HG02798 (cell line): ENCODE measurements around the gene NPAS2.

Experiments
- ATAC-seq: cut with Tn5 transposase; IDR thresholded peaks from one replicate; pipeline ENCODE4 v1.9.1; 2021; ENCODE audit warnings: mild to moderate bottlenecking; ENCODE audit not compliant: unreplicated experiment, poor library complexity

The NPAS2 gene

GRCh38 chr2:100997509-100998234, 177.7 kb downstream of the NPAS2 start:
- ATAC-seq: no peak

DNA sequence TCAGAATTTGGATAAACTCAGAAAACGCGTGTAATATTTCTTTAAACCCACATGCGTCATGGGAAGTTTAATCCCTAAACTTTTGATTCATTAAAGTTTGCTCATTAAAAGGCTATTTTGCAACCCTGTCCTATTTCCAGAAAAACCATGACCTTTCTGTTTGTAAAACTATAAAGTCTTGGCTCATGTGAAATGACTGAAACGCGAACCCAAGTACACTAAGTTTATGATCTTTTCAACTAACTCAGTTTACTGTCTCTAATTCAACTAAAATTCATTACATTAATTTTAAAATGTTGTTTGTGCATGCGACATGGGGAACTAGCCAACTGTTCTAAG, 178.3 kb downstream of the NPAS2 start:
- ATAC-seq: no peak

DNA sequence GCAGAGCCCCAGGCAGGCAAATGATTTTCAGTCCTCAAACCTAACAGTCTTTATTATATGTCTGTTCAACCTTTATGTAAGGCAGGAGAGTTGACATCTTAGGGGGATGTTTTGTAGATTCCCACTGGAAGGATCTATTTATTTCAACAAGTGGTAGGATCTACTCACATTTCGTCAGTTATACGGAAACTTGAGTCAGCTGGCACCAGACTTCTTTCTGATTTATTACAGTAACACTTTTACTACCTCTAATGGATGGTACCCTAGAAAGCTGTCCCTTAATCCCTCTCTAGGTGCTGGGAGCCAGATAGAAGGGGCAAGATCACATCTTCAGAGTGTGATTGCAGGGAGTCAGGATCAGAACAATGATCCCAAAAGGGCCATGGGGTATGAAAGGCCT, 180.1 kb downstream of the NPAS2 start:
- ATAC-seq: no peak

DNA sequence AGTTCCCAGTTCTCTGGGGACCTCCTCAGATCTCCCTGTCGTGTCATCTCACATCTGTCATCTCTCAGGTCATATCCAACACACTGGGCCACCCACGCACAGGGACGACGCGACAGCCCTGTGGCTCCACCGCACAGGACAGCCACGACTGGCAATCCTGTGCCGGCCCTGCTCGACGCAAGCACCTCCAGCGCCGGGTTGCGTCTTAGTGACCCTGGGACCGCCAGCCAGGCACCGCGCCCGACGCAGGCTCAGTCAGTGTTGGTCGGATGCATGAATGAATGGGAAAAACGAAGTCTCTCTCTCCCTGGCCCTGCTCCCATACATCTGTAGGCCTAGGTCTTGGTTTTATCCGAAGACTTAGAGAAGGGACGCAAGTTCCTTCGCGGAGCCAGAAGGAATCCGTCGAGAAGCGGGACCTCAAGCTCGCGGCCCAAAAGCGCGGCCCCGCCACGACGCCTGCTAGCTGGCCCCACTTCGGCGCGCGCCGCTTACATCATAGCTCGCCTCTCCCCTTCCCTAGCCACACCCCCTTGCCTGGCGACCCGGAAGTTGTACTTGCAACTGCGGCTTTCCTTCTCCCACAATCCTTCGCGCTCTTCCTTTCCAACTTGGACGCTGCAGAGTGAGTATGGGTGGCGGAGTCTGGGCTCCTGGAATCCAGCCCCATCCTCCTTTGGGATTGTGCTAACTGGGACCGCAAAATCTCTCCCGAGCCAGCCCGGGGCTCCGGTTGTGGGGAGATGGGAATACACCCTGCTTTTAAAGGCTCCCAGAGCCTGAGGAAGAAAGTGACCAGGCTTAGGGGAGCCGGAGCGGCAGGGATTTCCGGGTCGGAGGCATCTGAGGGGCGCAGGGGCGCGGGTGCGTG, 182.0 kb downstream of the NPAS2 start, which contains the start of gene RPL31:
Gene RPL31, plus strand, starts transcription at position 599 of the 871 bp plus-strand sequence. CDS start 413 bp downstream, outside the sequence.
- ATAC-seq: peak; percentile 98

DNA sequence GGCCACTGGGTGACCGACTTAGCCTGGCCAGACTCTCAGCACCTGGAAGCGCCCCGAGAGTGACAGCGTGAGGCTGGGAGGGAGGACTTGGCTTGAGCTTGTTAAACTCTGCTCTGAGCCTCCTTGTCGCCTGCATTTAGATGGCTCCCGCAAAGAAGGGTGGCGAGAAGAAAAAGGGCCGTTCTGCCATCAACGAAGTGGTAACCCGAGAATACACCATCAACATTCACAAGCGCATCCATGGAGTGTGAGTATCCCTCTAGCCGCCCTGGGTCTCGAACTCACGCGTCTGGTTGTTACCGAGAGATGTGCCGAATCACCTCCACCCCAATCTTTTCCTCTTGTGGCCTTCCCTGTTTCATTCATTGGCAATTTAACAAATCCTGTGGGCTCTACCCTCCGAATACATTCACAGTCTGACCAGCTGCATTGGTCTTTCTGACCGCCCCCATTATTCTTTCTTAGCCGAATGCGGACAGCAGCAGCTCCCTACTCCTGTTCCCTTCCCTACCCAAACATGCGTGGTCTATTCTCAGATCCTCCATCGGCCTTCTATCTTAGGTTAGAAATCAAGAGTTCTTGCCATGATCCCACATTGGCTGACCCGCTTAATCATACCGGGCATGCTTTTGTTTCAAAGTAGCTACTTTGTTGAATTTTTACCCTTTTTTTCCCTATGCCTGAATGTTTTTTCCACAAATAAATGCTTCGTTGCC, 182.8 kb downstream of the NPAS2 start:
- no peak for ATAC-seq

DNA sequence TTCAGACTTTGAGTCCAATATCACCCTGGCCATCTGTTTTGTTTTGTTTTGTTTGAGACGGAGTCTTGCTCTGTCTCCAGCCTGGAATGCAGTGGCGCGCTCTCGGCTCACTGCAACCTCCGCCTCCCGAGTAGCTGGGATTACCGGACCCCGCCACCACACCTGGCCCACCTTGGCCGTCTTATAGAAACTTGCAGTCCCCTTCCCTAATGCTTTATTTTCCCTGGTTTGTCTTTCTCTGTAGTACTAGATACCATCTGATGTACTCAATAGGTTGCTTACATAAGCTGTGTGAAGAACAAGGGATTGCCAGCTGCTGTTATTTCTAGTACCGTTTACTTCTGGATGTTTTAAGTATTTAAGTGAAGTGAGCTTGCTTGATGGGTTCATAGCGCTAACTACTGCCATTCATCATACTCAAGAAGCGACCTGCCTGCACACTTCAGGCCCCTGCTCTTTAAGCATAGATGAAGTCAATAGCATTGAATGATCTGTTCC, 183.4 kb downstream of the NPAS2 start:
- no peak for ATAC-seq

- ATAC-seq: no peak
These were observed 184.8 kb downstream of the NPAS2 start for GRCh38 chr2:101004620-101005325.

- ATAC-seq: no peak
These were observed 186.3 kb downstream of the NPAS2 start for GRCh38 chr2:101006065-101006715.

DNA sequence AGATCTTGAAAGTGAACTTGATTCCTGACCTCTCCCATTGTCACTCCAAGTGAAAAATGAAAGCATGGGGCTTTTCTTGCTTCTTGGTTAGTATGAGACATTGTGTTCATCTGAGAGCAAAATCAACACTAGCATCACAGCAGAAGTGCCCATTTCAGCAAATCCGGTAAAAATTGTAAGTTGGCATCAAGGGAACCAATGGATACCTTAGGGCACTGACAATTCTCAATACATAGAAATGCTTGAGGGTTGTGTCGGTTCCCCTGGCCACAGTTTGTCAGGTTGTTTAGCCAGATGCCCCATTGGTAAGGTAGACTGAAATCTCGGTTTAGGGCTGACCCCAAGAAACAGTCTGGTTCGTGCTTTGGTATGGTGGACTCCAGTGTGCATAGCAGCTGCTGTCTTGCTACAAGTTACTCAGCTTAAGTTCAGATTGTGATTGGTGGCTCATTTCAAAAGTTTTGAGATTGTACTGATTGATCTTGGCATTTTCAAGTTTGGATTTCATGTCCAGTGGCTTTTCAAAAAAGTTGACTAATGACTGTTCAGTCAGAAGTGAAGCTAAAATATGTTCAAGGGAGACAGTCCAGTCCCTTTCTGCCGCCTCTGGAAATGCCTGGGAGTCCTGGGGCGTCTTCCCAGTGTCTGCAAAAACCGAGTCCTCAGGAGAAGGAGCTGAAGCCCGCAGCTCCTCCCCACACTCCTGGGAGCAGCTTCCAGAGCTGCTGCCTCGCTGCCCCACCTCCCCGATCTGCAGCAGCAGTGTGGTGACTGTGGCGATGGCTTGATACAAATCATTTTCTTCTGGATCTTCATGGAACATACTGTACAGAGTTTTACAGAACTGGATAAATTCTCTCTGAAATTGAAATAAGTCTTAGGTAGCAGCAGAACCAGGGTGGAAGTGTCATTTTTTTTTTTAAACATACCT, 187.7 kb downstream of the NPAS2 start:
- no peak for ATAC-seq

GRCh38 chr2:101011152-101011551, 191.2 kb downstream of the NPAS2 start:
- no peak for ATAC-seq

- ATAC-seq: peak; percentile 89
These were observed 192.2 kb downstream of the NPAS2 start for GRCh38 chr2:101012054-101012705.

DNA sequence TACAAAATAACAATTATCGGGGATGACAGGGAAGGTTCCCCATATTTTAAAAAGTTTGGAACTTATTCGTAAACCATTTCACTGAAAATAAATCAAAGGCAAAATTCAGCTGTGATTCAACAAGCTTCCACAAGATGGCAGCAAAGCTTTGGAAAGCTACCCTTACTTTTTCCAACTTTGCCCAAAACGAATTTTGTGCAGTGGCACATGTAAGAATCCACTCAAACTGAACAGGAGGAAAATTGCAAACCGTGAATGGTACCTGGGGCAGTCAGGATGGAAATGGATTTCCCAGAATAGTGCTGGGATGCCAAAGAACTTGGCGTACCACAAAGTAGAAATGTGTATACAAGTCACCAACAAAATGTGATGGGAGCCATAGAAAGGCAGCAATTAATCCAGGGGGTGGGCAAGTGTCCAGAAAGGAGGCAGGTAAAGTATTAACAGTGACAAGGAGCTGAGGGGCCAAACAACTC, 192.8 kb downstream of the NPAS2 start:
- ATAC-seq: no peak

- no peak for ATAC-seq
These were observed 194.4 kb downstream of the NPAS2 start for GRCh38 chr2:101014264-101014857.

- ATAC-seq: no peak
These were observed 197.4 kb downstream of the NPAS2 start for GRCh38 chr2:101017371-101017770.

DNA sequence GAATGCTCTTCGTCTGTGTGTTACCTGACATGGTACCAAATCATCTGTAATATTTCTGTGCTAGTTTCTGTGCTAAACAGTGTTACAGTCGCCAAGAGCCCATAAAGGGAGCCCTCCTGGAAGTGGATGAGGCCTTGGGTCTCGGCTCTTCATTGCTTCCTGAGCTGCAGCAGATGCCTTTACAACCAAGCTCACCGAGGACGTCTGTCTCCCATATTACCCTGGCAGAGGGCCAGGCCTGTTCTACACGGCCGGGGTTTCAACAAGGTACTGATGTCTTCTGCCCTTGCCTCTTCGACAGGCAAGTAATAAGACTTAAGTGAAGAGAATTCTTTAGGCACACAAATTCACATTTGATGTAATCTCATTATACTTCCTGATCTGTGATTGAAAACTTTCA, 199.0 kb downstream of the NPAS2 start:
- ATAC-seq: no peak

DNA sequence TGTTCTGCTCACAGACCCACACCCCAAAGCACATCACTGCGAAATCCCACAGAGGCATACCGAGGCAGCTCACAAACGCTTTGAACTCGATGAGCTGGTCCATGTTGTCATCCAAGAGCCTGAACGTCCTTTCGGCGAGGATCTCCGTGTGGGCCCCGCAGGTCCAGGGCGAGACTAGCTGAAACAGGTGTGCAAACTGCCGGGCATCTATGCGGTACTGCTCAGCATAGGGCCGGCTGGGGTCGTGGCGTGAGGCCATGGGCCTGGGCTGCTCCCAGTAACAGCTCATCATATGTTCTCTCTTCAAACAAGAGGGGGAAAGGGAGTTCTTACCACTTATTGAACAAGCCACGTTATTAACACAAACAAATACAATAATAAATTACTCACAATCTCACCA, 202.3 kb downstream of the NPAS2 start:
- ATAC-seq: no peak

GRCh38 chr2:101023327-101024107, 203.6 kb downstream of the NPAS2 start:
- ATAC-seq: no peak
